H1 (cell line): ENCODE data around the gene VPS41.

ENCODE experiments used
- CEBPB ChIP-seq: IDR thresholded peaks from 2 replicates; pipeline ENCODE4 v1.6.1; 2012; ENCODE audit warnings: low read depth, low read length
- EZH2 ChIP-seq: fragments of 200-600 bp; sonication (generic); IDR thresholded peaks from 2 replicates; pipeline ENCODE4 v1.7.1; 2012; ENCODE audit warnings: low read depth, mild to moderate bottlenecking, moderate library complexity, low read length, inconsistent platforms; ENCODE audit not compliant: severe bottlenecking
- KDM1A ChIP-seq: fragments of 200-600, 300-600 bp; sonication (generic); IDR thresholded peaks from 2 replicates; pipeline ENCODE4 v1.7.1; 2016; ENCODE audit warnings: mild to moderate bottlenecking, low read length, borderline replicate concordance
- POLR2A ChIP-seq, 2 experiments: IDR thresholded peaks; 1 replicate in 1 of 2; 2 replicates in 1 of 2; pipeline ENCODE4 v1.6.1; 2011; ENCODE audit warnings: low read depth in 2 of 2, low read length in 2 of 2, mild to moderate bottlenecking in 2 of 2; ENCODE audit errors: control extremely low read depth in 1 of 2
- SIRT6 ChIP-seq: IDR thresholded peaks from one replicate; pipeline ENCODE4 v1.7.1; 2012; ENCODE audit warnings: low read length, inconsistent platforms
- TF ChIP-seq, protein P1 (sequence below), 3 experiments: IDR thresholded peaks; 1 replicate in 2 of 3; 2 replicates in 1 of 3; pipeline versions ENCODE4 v1.5.1 to v1.6.1; 2011; ENCODE audit warnings: low read length in 3 of 3, mild to moderate bottlenecking in 3 of 3, inconsistent platforms in 2 of 3, low read depth in 1 of 3, moderate library complexity in 1 of 3; ENCODE audit not compliant: insufficient read depth in 1 of 3; ENCODE audit errors: control extremely low read depth in 1 of 3
- TF ChIP-seq, protein P2 (sequence below): IDR thresholded peaks from 2 replicates; pipeline ENCODE4 v1.6.1; 2011; ENCODE audit warnings: low read depth, mild to moderate bottlenecking, low read length; ENCODE audit not compliant: insufficient read depth

- TF ChIP-seq POLR2A (IDR thresholded peaks at IDR 0.05; ENCODE audit: control extremely low read depth in 1 of 2, low read depth in 2 of 2, low read length in 2 of 2) (no peak), CEBPB (no peak), EZH2 (no peak), KDM1A (no peak), SIRT6 (no peak)
- TF ChIP-seq, protein P1, sequence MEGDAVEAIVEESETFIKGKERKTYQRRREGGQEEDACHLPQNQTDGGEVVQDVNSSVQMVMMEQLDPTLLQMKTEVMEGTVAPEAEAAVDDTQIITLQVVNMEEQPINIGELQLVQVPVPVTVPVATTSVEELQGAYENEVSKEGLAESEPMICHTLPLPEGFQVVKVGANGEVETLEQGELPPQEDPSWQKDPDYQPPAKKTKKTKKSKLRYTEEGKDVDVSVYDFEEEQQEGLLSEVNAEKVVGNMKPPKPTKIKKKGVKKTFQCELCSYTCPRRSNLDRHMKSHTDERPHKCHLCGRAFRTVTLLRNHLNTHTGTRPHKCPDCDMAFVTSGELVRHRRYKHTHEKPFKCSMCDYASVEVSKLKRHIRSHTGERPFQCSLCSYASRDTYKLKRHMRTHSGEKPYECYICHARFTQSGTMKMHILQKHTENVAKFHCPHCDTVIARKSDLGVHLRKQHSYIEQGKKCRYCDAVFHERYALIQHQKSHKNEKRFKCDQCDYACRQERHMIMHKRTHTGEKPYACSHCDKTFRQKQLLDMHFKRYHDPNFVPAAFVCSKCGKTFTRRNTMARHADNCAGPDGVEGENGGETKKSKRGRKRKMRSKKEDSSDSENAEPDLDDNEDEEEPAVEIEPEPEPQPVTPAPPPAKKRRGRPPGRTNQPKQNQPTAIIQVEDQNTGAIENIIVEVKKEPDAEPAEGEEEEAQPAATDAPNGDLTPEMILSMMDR (IDR thresholded peaks at IDR 0.05; ENCODE audit: control extremely low read depth in 1 of 3, insufficient read depth in 1 of 3, low read depth in 1 of 3, low read length in 3 of 3), result no peak
- TF ChIP-seq, protein P2, sequence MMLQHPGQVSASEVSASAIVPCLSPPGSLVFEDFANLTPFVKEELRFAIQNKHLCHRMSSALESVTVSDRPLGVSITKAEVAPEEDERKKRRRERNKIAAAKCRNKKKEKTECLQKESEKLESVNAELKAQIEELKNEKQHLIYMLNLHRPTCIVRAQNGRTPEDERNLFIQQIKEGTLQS, result no peak
Observed at GRCh38 chr7:38702002-38702535, 206.9 kb downstream of the VPS41 start.
